GM19025 (cell line): ENCODE measurements around the gene DOK5.

Experiments used
- ATAC-seq: cut with Tn5 transposase; IDR thresholded peaks from one replicate; pipeline ENCODE4 v1.9.1; 2021; ENCODE audit warnings: mild to moderate bottlenecking, low read depth, moderate library complexity; ENCODE audit not compliant: unreplicated experiment

Gene DOK5

GRCh38 chr20:54680872-54681619, 205.7 kb downstream of the DOK5 start:
- ATAC-seq = no peak

GRCh38 chr20:54681869-54682268, 206.5 kb downstream of the DOK5 start:
- no peak for ATAC-seq

GRCh38 chr20:54688476-54688875, 213.1 kb downstream of the DOK5 start:
- ATAC-seq = no peak

GRCh38 chr20:54690323-54690722, 214.9 kb downstream of the DOK5 start:
- no peak for ATAC-seq

GRCh38 chr20:54691327-54691726, 215.9 kb downstream of the DOK5 start:
- no peak for ATAC-seq

- ATAC-seq = no peak
Observed at GRCh38 chr20:54692168-54692887, 216.9 kb downstream of the DOK5 start.

- ATAC-seq = no peak
Observed at GRCh38 chr20:54694516-54694915, 219.1 kb downstream of the DOK5 start.

GRCh38 chr20:54698373-54698772, 223.0 kb downstream of the DOK5 start:
- no peak for ATAC-seq
